Nephron (organoid): ENCODE results near the gene SLC6A2.
"Not testable (repeated sequence)": the region's sequence is repeated elsewhere in the genome, so short reads cannot be mapped to it uniquely, and the experiment has no call there.

ENCODE experiments used
- H3K27ac Mint-ChIP-seq, 3 experiments: 2 replicates each; pipeline ENCODE4 v1.8.0; 2020; ENCODE audit warnings: mixed read lengths in 3 of 3, mild to moderate bottlenecking in 2 of 3, moderate library complexity in 1 of 3
- H3K27me3 Mint-ChIP-seq: 2 replicates; pipeline ENCODE4 v1.8.0; 2021; ENCODE audit warnings: low read depth, mild to moderate bottlenecking, moderate library complexity, mixed read lengths
- H3K36me3 Mint-ChIP-seq: 2 replicates; pipeline ENCODE4 v1.8.0; 2020; ENCODE audit warnings: low read depth, mixed read lengths
- H3K4me1 Mint-ChIP-seq: 2 replicates; pipeline ENCODE4 v1.8.0; 2020; ENCODE audit warnings: mixed read lengths
- H3K4me3 Mint-ChIP-seq, 3 experiments: 2 replicates each; pipeline ENCODE4 v1.8.0; 2020; ENCODE audit warnings: mild to moderate bottlenecking in 3 of 3, mixed read lengths in 3 of 3, moderate library complexity in 2 of 3
- H3K9me3 Mint-ChIP-seq: 2 replicates; pipeline ENCODE4 v1.8.0; 2020; ENCODE audit warnings: mixed read lengths
- CTCF ChIP-seq, 3 experiments: fragments of 200-600 bp; sonication (generic); IDR thresholded peaks; one replicate each; pipeline ENCODE4 v1.5.0; 2021; ENCODE audit warnings: antibody characterized with exemption in 3 of 3; ENCODE audit not compliant: unreplicated experiment in 3 of 3

The SLC6A2 gene

GRCh38 chr16:55655897-55656681, at the start of gene SLC6A2:
TSS of gene SLC6A2 (plus strand) at chr16:55655988. CDS start at chr16:55656695, 707 bp downstream.
- TF ChIP-seq CTCF (IDR thresholded peaks at IDR 0.05; ENCODE audit: unreplicated experiment in 3 of 3): peak in 1 of 3 experiments; percentile 18
- Mint-ChIP-seq H3K36me3 (no peaks in the 10 kb centered on the region), H3K4me1 (peaks cover 6% of the 10 kb centered on the region), H3K27me3 (peaks cover 56% of the 10 kb centered on the region), H3K27ac (no peak within 1 kb of the TSS), H3K4me3 (peak within 1 kb of the TSS; percentile 69 to 78 (median 73)), H3K9me3 (no peaks in the 10 kb centered on the region)

GRCh38 chr16:55613613-55614335, 42.0 kb upstream of the SLC6A2 start:
- Mint-ChIP-seq H3K27me3 (peaks cover 14% of the 10 kb centered on the region), H3K9me3 (peaks cover 32% of the 10 kb centered on the region), H3K4me1 (no peaks in the 10 kb centered on the region), H3K36me3 (peaks cover 3% of the 10 kb centered on the region), H3K27ac (no peak overlapping the region), H3K4me3 (no peak overlapping the region)
- TF ChIP-seq CTCF (IDR thresholded peaks at IDR 0.05; ENCODE audit: unreplicated experiment in 3 of 3): no peak

GRCh38 chr16:55615071-55615470, 40.7 kb upstream of the SLC6A2 start:
- H3K4me3 Mint-ChIP-seq: no peak overlapping the region
- peaks cover 33% of the 10 kb centered on the region for H3K9me3 Mint-ChIP-seq
- no peak overlapping the region for H3K27ac Mint-ChIP-seq
- H3K27me3 Mint-ChIP-seq: peaks cover 20% of the 10 kb centered on the region
- no peak for TF ChIP-seq CTCF (IDR thresholded peaks at IDR 0.05; ENCODE audit: unreplicated experiment in 3 of 3)
- no peaks in the 10 kb centered on the region for H3K4me1 Mint-ChIP-seq
- peaks cover 3% of the 10 kb centered on the region for H3K36me3 Mint-ChIP-seq

GRCh38 chr16:55615670-55616069, 40.1 kb upstream of the SLC6A2 start:
- H3K27ac Mint-ChIP-seq, H3K4me3 Mint-ChIP-seq, H3K36me3 Mint-ChIP-seq, H3K4me1 Mint-ChIP-seq: not testable (repeated sequence)
- Mint-ChIP-seq H3K9me3 (peaks cover 31% of the 10 kb centered on the region), H3K27me3 (peaks cover 16% of the 10 kb centered on the region)

- no peak overlapping the region for H3K27ac Mint-ChIP-seq
- peaks cover 24% of the 10 kb centered on the region for H3K27me3 Mint-ChIP-seq
- peaks cover 23% of the 10 kb centered on the region for H3K9me3 Mint-ChIP-seq
- no peaks in the 10 kb centered on the region for H3K4me1 Mint-ChIP-seq
- no peak for TF ChIP-seq CTCF (IDR thresholded peaks at IDR 0.05; ENCODE audit: unreplicated experiment in 3 of 3)
- no peaks in the 10 kb centered on the region for H3K36me3 Mint-ChIP-seq
- no peak overlapping the region for H3K4me3 Mint-ChIP-seq
Observed at GRCh38 chr16:55621771-55622170, 34.0 kb upstream of the SLC6A2 start.

- H3K36me3 Mint-ChIP-seq: no peaks in the 10 kb centered on the region
- peaks cover 20% of the 10 kb centered on the region for H3K9me3 Mint-ChIP-seq
- H3K27ac Mint-ChIP-seq: no peak overlapping the region
- no peaks in the 10 kb centered on the region for H3K4me1 Mint-ChIP-seq
- TF ChIP-seq CTCF (IDR thresholded peaks at IDR 0.05; ENCODE audit: unreplicated experiment in 3 of 3): no peak
- peaks cover 23% of the 10 kb centered on the region for H3K27me3 Mint-ChIP-seq
- H3K4me3 Mint-ChIP-seq: no peak overlapping the region
Observed at GRCh38 chr16:55622272-55622671, 33.5 kb upstream of the SLC6A2 start.
